GM12878 (cell line): ENCODE results near the gene CDKN1C. TPM values are rescaled to one million over a fixed set of nuclear protein-coding genes. Genes with fewer than 3 reads are reported as not detected.

Experiments used
- ATAC-seq: fragments of 200-7000 bp; cut with Tn5 transposase; 3 replicates; pipeline ENCODE4 v1.9.1; 2020; ENCODE audit warnings: mild to moderate bottlenecking, moderate library complexity
- BruUV-seq: library from RNA; stranded (reverse); fragments of 400-500 nt; replicated peaks from 2 replicates; lab custom pipeline; 2021; lab: Mats Ljungman, UMichigan
- CTCF ChIA-PET: fragments of 300-600 bp; sonication (Branson Sonifier 250); formaldehyde crosslinking; extraction: SDS; loops from one replicate; lab custom pipeline; 2021; ENCODE audit warnings: inconsistent platforms; lab: Yijun Ruan, JAX
- POLR2A ChIA-PET: fragments of 350-600 bp; formaldehyde crosslinking; extraction: SDS; loops from one replicate; lab custom pipeline; 2021; ENCODE audit warnings: inconsistent platforms; lab: Charles Lee
- RAD21 ChIA-PET: fragments of 300-600 bp; sonication (Branson Sonifier 250); formaldehyde crosslinking; loops from one replicate; lab custom pipeline; 2023; ENCODE audit warnings: antibody characterized with exemption; ENCODE audit not compliant: unreplicated experiment; lab: Charles Lee
- SMC1A ChIA-PET: fragments of 300-600 bp; sonication (Branson Sonifier 250); formaldehyde crosslinking; loops from one replicate; lab custom pipeline; 2023; ENCODE audit not compliant: unreplicated experiment, uncharacterized antibody; lab: Charles Lee
- DNase-seq: peaks from one replicate; pipeline ENCODE4 v3.0.0-alpha.2; 2011; ENCODE audit warnings: low read depth, low spot score
- FAIRE-seq: peaks from 3 replicates; lab custom pipeline; 2011; peaks lifted over from hg19 to GRCh38; lab: Jason Lieb, UNC
- H2AFZ ChIP-seq: 2 replicates; pipeline ENCODE4 v1.6.0; 2011; ENCODE audit warnings: low read depth, low read length, control low read depth; ENCODE audit not compliant: control insufficient read depth
- H3K27ac ChIP-seq: 2 replicates; pipeline ENCODE4 v1.5.1; 2011; ENCODE audit warnings: control low read depth; ENCODE audit not compliant: control insufficient read depth, insufficient read depth
- H3K27me3 ChIP-seq, 2 experiments: replicated peaks in 1 of 2; 2 replicates each; pipeline versions ENCODE4 v1.6.0 to v1.6.1; 2011; ENCODE audit warnings: low read length in 1 of 2; ENCODE audit not compliant: control insufficient read depth in 2 of 2, insufficient read depth in 2 of 2
- H3K36me3 ChIP-seq, 2 experiments: 2 replicates each; pipeline ENCODE4 v1.5.1; 2011; ENCODE audit warnings: low read length in 1 of 2; ENCODE audit not compliant: control insufficient read depth in 2 of 2, insufficient read depth in 2 of 2
- H3K4me1 ChIP-seq: 2 replicates; pipeline ENCODE4 v1.6.1; 2011; ENCODE audit warnings: mild to moderate bottlenecking, low read length, moderate library complexity, mixed read lengths; ENCODE audit not compliant: control insufficient read depth, insufficient read depth
- H3K4me2 ChIP-seq: 2 replicates; pipeline ENCODE4 v1.6.0; 2011; ENCODE audit warnings: control low read depth; ENCODE audit not compliant: control insufficient read depth, insufficient read depth
- H3K4me3 ChIP-seq: fragments of 200-600 bp; sonication (generic); 2 replicates; pipeline ENCODE4 v1.5.1; 2016
- H3K79me2 ChIP-seq: 2 replicates; pipeline ENCODE4 v1.6.0; 2011; ENCODE audit warnings: low read length; ENCODE audit not compliant: control insufficient read depth, insufficient read depth
- H3K9ac ChIP-seq: 2 replicates; pipeline ENCODE4 v1.8.0; 2011; ENCODE audit warnings: low read length, control low read depth, mixed read lengths; ENCODE audit not compliant: control insufficient read depth, insufficient read depth
- H3K9me3 ChIP-seq: replicated peaks from 3 replicates; pipeline ENCODE4 v1.5.1; 2011; ENCODE audit warnings: mild to moderate bottlenecking, low read length; ENCODE audit not compliant: control insufficient read depth, insufficient read depth
- H4K20me1 ChIP-seq: 2 replicates; pipeline ENCODE4 v1.6.0; 2011; ENCODE audit not compliant: control insufficient read depth, insufficient read depth
- ATF7 ChIP-seq: fragments of 450-650 bp; IDR thresholded peaks from 2 replicates; pipeline ENCODE4 v1.6.1; 2016; ENCODE audit warnings: low read depth, mild to moderate bottlenecking
- CREM ChIP-seq: IDR thresholded peaks from 2 replicates; pipeline ENCODE4 v1.6.1; 2014; ENCODE audit warnings: antibody characterized with exemption, low read depth
- DPF2 ChIP-seq: fragments of 450-650 bp; IDR thresholded peaks from 2 replicates; pipeline ENCODE4 v1.6.1; 2017; ENCODE audit warnings: mild to moderate bottlenecking
- GABPA ChIP-seq: IDR thresholded peaks from 2 replicates; pipeline ENCODE4 v1.6.1; 2014; ENCODE audit warnings: antibody characterized with exemption, low read depth, mild to moderate bottlenecking, inconsistent platforms
- HDGF ChIP-seq: fragments of 450-650 bp; IDR thresholded peaks from 2 replicates; pipeline ENCODE4 v1.6.1; 2016; ENCODE audit warnings: antibody characterized with exemption
- HSF1 ChIP-seq: fragments of 150-350 bp; IDR thresholded peaks from 2 replicates; pipeline ENCODE4 v1.6.1; 2014; ENCODE audit warnings: mild to moderate bottlenecking, low read depth, low read length
- JUND ChIP-seq: IDR thresholded peaks from 2 replicates; pipeline ENCODE4 v1.6.1; 2012; ENCODE audit warnings: low read depth, mild to moderate bottlenecking, low read length, improper control_type of control experiment, moderate library complexity
- MTA2 ChIP-seq: fragments of 450-650 bp; IDR thresholded peaks from 2 replicates; pipeline ENCODE4 v1.6.1; 2016; ENCODE audit warnings: low read depth, mild to moderate bottlenecking, moderate library complexity
- MXI1 ChIP-seq: fragments of 150-350 bp; IDR thresholded peaks from 2 replicates; pipeline ENCODE4 v1.6.1; 2011; ENCODE audit warnings: low read depth, mild to moderate bottlenecking, inconsistent platforms, low read length, improper control_type of control experiment
- NFIC ChIP-seq: IDR thresholded peaks from 2 replicates; pipeline ENCODE4 v1.6.1; 2012; ENCODE audit warnings: low read depth, mild to moderate bottlenecking, inconsistent platforms, low read length, moderate library complexity
- RELB ChIP-seq: fragments of 450-650 bp; IDR thresholded peaks from 2 replicates; pipeline ENCODE4 v1.6.1; 2017; ENCODE audit warnings: low read depth, mild to moderate bottlenecking, moderate library complexity
- SIX5 ChIP-seq: IDR thresholded peaks from 2 replicates; pipeline ENCODE4 v1.6.1; 2011; ENCODE audit warnings: mild to moderate bottlenecking, low read depth, low read length, moderate library complexity; ENCODE audit not compliant: severe bottlenecking
- ZBTB4 ChIP-seq: fragments of 450-650 bp; formaldehyde crosslinking; IDR thresholded peaks from 2 replicates; pipeline ENCODE4 v1.4.0; 2022; ENCODE audit warnings: mild to moderate bottlenecking, moderate library complexity
- ZNF622 ChIP-seq: fragments of 450-650 bp; IDR thresholded peaks from 2 replicates; pipeline ENCODE4 v1.6.1; 2017; ENCODE audit warnings: mild to moderate bottlenecking, inconsistent platforms
- WGBS: methylation state at CpG from one replicate; pipeline ENCODE4 v1.1.6; 2016; ENCODE audit warnings: low lambda C conversion rate; ENCODE audit not compliant: insufficient replicate concordance, insufficient coverage; ENCODE audit errors: missing lambda C conversion rate; 5-methylcytosine and 5-hydroxymethylcytosine counted together
- in situ Hi-C: fragments of 300-500 bp; cut with MboI; formaldehyde crosslinking; loops from 9 replicates; pipeline ENCODE4 v1.14.3; 2018; ENCODE audit warnings: mixed read lengths
- intact Hi-C: fragments of 100-400 bp; cut with micrococcal nuclease; formaldehyde crosslinking; loops from one replicate; pipeline ENCODE4 v1.14.2; 2022; ENCODE audit not compliant: unreplicated experiment
- polyA plus RNA-seq, 11 experiments: library from polyadenylated mRNA; depleted of rRNA in 4 of 11; unstranded in 6 of 11; stranded (reverse) in 5 of 11; fragments of >200 nt; fragmentation: Nextera tagmentation in 4 of 11; fragmentation: Illumina TruSeq in 1 of 11; extraction: Ambion mirVana in 4 of 11; extraction: Trizol in 1 of 11; gene quantifications; 1 replicate in 1 of 11; 2 replicates in 10 of 11; pipeline versions ENCODE4 v1.2.1 to v1.2.3, GENCODE V29; 2011 to 2016; ENCODE audit warnings: inconsistent platforms in 2 of 11, missing spikeins in 2 of 11, low read depth in 1 of 11
- total RNA-seq, 4 experiments: library from RNA; depleted of rRNA in 3 of 4; stranded (reverse); fragments of >200 nt in 3 of 4; fragmentation: Illumina TruSeq in 1 of 4; extraction: Trizol in 1 of 4; gene quantifications; 2 replicates each; pipeline versions ENCODE4 v1.2.1 to v1.2.3, GENCODE V29; 2013 to 2021

CDKN1C gene
- total and polyA plus RNA-seq, 10 of the 15 experiments (the other 5 are each of a cell fraction or from before 2014, with no cell fraction given) = 0.05 to 0.21 (median 0.14) TPM; not detected in 7

GRCh38 chr11:2910401-2910955 is 24.9 kb upstream of the CDKN1C start (continued):
- TF ChIP-seq RELB (no peak), HSF1 (no peak), ZNF622 (no peak), ATF7 (no peak), MXI1 (no peak), SIX5 (no peak)

- ATAC-seq (no peak), FAIRE-seq (no peak), DNase-seq (no peak)
- Histone ChIP-seq H4K20me1 (no peaks in the 10 kb centered on the region), H3K79me2 (no peaks in the 10 kb centered on the region), H3K27ac (no peak overlapping the region), H3K27me3 (no peaks in the 10 kb centered on the region), H3K9ac (no peak overlapping the region), H3K4me3 (no peak overlapping the region), H3K9me3 (no peaks in the 10 kb centered on the region; the same call in 2 of the 3 replicates), H3K4me1 (no peaks in the 10 kb centered on the region), H3K4me2 (no peak overlapping the region), H2AFZ (no peak overlapping the region), H3K36me3 (no peaks in the 10 kb centered on the region)
- POLR2A ChIA-PET = no interaction called here
- in situ Hi-C loops (no loop called here), intact Hi-C loops (no loop called here)
- CTCF ChIA-PET = no interaction called here
- RAD21 ChIA-PET = no interaction called here
- WGBS = 72% methylated on average over 36 of the region's 78 CpGs
- SMC1A ChIA-PET = no interaction called here
- no TSS peak for BruUV-seq
- no peak for TF ChIP-seq ZBTB4
- no peak for TF ChIP-seq GABPA
- TF ChIP-seq CREM = no peak
- TF ChIP-seq MTA2 = no peak
- no peak for TF ChIP-seq HDGF
- no peak for TF ChIP-seq DPF2
- no peak for TF ChIP-seq ZNF622
- no peak for TF ChIP-seq NFIC
- TF ChIP-seq JUND = no peak
These were observed 23.7 kb upstream of the CDKN1C start for GRCh38 chr11:2909133-2909902.
